Kidney glomerular epithelial cell (primary cell): ENCODE results near the gene MARCHF10.
"Not testable (repeated sequence)": the region's sequence is repeated elsewhere in the genome, so short reads cannot be mapped to it uniquely, and the experiment has no call there.

Experiments
- DNase-seq: peaks from one replicate; lab custom pipeline; 2025; lab: John Stamatoyannopoulos, UW

MARCHF10 gene

GRCh38 chr17:62696726-62697490, 111.2 kb downstream of the MARCHF10 start:
- DNase-seq = no peak

- no peak for DNase-seq
These were observed 111.9 kb downstream of the MARCHF10 start for GRCh38 chr17:62696256-62696655.

GRCh38 chr17:62695093-62695738, 112.9 kb downstream of the MARCHF10 start:
- not testable (repeated sequence) for DNase-seq

GRCh38 chr17:62693616-62694409, 114.3 kb downstream of the MARCHF10 start:
- no peak for DNase-seq

GRCh38 chr17:62692721-62693431, 115.2 kb downstream of the MARCHF10 start:
- DNase-seq = no peak

- no peak for DNase-seq
These were observed 115.9 kb downstream of the MARCHF10 start for GRCh38 chr17:62692159-62692651.

GRCh38 chr17:62691589-62691915, 116.6 kb downstream of the MARCHF10 start:
- not testable (repeated sequence) for DNase-seq

GRCh38 chr17:62690168-62690897, 117.8 kb downstream of the MARCHF10 start:
- no peak for DNase-seq

GRCh38 chr17:62689441-62690167, 118.5 kb downstream of the MARCHF10 start:
- DNase-seq = no peak

GRCh38 chr17:62688398-62689160, 119.5 kb downstream of the MARCHF10 start:
- DNase-seq = no peak

GRCh38 chr17:62687997-62688396, 120.1 kb downstream of the MARCHF10 start:
- DNase-seq = no peak

GRCh38 chr17:62684179-62684578, 123.9 kb downstream of the MARCHF10 start:
- DNase-seq = no peak

GRCh38 chr17:62681939-62682381, 126.2 kb downstream of the MARCHF10 start:
- DNase-seq = no peak

GRCh38 chr17:62681061-62681938, 126.8 kb downstream of the MARCHF10 start:
- no peak for DNase-seq

GRCh38 chr17:62680541-62681052, 127.5 kb downstream of the MARCHF10 start:
- no peak for DNase-seq

- DNase-seq = no peak
These were observed 128.2 kb downstream of the MARCHF10 start for GRCh38 chr17:62679866-62680377.

- no peak for DNase-seq
These were observed 129.7 kb downstream of the MARCHF10 start for GRCh38 chr17:62678214-62678919.
